Jurkat, Clone E6-1 (cell line): Measurements from ENCODE around the gene BRD9.
"Not testable (repeated sequence)": the region's sequence is repeated elsewhere in the genome, so short reads cannot be mapped to it uniquely, and the experiment has no call there.

Experiments
- DNase-seq: peaks from one replicate; pipeline ENCODE4 v3.0.0-alpha.2; 2011; ENCODE audit warnings: low read depth, low spot score
- H3K4me3 ChIP-seq: 2 replicates; pipeline ENCODE4 v1.5.1; 2011; ENCODE audit warnings: mild to moderate bottlenecking, low read length, control low read depth, moderate library complexity

The BRD9 gene

GRCh38 chr5:884345-885126, 8.1 kb downstream of the BRD9 start:
- H3K4me3 ChIP-seq = no peak overlapping the region
- no peak for DNase-seq

DNA sequence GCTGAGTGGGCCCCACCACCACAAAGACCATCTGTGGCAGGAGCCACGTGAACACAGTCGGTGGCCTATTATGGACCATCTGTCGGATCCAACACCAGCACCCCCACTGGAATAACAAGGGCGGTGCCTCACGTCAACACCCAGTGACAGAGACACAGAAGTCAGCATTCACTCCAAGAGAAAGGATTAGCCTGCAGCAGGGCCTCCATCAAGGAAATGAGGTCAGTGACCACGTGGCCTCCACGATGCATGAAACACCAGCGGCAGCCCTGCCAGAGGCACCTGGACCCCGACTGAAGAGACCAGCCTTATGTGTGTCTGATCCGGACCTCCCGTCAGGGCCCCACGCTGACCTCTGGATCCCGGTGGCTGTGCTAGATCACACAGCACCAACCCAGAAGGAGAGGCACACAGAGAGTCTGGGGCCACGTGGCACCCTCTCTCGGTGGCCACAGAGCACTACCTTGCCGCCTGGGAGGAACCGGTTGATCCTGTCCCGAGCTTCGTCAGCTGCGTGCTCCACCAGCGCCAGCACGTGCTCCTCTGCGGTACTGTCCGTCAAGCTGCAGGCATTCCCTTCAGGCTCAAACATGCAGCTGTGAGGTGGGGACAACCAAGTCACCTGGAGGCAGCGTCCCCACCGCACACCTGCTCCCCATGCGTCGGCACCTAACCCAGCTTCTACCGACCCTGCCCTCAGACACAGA, 9.0 kb downstream of the BRD9 start:
- DNase-seq = no peak
- no peak overlapping the region for H3K4me3 ChIP-seq

DNA sequence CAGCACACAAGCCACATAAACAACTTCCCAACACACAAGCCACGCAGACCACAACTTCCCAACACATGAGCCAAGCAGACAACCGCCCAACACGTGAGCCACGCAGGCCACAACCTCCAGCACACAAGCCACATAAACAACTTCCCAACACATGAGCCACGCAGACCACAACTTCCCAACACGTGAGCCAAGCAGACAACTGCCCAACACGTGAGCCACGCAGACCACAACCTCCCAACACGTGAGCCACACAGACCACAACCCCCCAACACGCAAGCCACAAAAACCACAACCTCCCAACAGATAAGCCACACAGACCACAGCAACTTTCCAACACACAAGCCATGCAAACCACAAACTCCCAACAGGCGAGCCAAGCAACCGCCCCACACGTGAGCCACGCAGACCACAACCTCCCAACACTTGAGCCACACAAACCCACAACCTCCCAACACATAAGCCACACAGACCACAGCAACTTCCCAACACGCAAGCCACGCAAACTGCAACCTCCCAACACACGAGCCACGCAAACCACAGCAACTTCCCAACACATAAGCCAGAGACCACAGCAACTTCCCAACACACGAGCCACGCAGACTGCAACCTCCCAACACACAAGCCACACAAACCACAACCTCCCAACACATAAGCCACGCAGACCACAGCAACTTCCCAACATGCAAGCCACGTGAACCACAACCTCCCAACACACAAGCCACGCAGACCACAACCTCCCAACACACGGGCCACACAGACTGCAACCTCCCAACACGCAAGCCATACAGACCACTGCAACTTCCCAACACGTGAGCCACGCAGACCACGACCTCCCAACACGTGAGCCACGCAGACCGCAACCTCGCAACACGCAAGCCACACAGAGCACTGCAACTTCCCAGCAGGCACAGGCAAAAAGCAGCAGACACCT, 10.1 kb downstream of the BRD9 start:
- peak; percentile 37 for DNase-seq
- no peak overlapping the region for H3K4me3 ChIP-seq

DNA sequence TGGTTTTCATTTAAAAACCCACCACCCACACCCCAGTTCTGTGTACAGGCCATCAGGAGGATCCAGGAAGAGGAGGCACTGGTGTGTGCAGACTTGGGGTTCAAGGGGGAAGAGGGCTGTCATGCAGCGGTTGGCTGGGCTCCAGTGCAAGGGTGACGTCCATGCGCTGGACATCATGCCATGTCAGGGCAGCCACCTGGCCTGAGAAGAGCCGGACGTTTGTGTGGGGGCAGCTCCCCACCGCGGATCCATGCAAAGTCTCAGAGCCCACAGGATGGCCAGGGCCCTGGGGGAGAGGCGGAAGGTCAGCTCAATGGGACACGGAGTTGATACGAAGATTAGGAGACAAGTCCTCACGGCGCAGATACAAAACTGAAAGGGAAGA, 11.1 kb downstream of the BRD9 start:
- H3K4me3 ChIP-seq = no peak overlapping the region
- no peak for DNase-seq

DNA sequence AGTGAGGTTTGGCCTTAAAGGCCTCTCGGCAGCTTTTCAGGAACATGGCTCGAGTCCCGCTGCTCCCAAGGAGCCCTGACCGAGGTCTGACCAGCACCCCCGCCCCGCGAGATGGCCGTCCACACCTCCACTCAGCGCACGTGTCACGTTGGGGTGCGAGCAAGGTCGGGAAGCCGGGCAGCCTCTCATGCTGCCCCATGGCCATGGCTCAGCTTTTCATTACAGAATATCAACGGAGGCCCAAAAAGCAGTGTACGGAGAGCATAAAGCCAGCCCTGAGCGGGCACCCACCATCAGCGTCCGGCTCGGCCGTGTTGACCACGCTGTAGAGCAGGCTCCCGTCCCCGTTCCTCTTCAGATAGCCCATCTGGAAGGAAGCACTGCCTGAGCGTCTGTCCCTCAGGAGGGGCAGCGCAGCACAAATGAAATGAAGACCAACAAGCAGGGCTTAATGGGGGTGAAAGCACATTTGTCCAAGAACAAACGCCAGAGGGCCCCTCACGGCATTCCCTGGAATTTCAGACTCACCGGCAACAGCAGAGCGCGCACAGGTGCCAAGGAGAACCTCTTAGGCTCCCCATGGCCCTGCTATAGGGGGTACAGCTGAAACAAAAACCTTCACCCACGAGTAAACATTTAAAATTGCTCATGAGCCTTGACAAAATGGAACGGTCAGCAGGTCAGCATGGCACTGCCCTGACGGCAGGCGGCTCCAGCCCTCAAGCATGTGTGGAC, 11.6 kb downstream of the BRD9 start:
- H3K4me3 ChIP-seq = no peak overlapping the region
- no peak for DNase-seq

DNA sequence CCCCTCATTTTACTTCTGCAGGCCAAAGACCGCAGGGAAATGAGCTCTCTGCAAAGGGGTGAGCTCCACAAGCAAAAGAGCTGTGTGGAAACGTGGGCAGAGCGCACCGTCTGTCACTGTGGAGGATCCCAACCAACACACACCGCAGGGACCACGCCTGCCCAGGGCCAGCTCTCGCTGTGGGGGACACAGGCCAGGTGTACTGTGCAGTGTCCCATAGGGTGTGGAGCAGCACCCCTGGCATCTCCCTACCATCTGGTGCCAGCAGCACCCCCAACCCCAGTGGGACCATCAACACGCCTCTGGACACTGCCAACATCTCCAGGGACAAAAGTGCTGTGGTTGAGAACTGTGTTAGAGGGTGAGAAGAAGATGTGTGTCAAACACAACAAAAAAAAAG, 13.9 kb downstream of the BRD9 start:
- H3K4me3 ChIP-seq, DNase-seq: not testable (repeated sequence)

DNA sequence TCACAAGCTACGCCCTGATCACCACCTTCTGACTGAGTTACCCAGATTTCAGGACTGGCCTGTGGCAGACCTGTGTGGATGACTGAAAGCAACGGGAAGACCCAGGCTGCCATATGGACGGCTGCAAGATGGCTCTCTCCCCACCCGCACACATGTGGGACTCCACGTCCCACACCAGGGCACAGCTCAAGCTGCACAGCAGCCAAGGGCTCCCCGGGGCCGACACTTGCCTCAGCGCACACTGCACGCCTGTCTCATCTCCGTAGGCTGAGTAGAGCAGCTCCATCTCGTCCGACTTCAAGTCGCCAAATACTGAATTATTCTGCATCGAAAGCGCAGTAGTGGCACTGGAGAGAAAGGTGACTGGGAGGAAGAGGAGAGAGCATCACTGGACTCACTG, 14.5 kb downstream of the BRD9 start:
- no peak overlapping the region for H3K4me3 ChIP-seq
- DNase-seq = no peak

GRCh38 chr5:876398-877365, 15.9 kb downstream of the BRD9 start:
- DNase-seq = no peak
- no peak overlapping the region for H3K4me3 ChIP-seq

DNA sequence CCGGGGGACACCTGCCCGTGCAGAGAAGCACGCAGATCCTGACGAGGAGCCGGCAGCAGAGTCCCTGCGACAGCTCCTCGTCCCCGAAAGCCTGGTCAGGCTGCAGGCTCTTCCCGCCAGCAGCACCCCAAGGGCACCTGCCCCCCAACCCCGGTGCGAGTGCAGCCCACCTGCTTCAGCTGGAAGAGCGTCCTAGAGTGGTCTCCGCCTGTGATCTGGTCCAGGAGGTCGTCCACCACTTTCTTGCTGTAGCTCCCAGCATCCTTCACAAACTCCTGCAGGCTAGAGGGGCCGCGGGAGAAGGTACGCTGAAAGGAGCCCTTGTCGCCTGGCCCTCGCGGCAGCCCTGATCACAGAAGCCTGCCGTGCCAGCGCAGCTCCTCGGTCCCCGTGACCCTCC, 16.7 kb downstream of the BRD9 start:
- H3K4me3 ChIP-seq = no peak overlapping the region
- no peak for DNase-seq

DNA sequence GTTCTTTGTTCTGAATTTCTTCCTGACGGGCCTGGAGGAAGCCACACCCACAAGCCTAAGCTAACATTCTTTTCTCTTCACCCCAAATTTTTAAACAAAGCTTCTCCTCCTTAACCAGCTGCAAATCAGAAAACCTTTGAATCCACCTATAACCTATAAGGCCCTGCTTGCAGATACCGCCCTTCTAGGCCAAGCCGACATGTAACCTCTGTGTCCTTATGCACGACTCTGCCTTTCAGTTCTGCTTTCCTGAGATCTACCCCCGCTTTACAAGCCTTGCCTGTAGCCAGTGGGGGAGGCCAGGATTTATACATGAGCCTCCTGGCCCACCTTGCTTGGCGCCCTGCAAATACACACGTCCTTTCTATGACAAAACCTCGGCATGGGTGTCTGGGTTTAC, 19.3 kb downstream of the BRD9 start:
- no peak for DNase-seq
- no peak overlapping the region for H3K4me3 ChIP-seq

GRCh38 chr5:872301-872700, 20.3 kb downstream of the BRD9 start:
- no peak for DNase-seq
- H3K4me3 ChIP-seq = no peak overlapping the region

DNA sequence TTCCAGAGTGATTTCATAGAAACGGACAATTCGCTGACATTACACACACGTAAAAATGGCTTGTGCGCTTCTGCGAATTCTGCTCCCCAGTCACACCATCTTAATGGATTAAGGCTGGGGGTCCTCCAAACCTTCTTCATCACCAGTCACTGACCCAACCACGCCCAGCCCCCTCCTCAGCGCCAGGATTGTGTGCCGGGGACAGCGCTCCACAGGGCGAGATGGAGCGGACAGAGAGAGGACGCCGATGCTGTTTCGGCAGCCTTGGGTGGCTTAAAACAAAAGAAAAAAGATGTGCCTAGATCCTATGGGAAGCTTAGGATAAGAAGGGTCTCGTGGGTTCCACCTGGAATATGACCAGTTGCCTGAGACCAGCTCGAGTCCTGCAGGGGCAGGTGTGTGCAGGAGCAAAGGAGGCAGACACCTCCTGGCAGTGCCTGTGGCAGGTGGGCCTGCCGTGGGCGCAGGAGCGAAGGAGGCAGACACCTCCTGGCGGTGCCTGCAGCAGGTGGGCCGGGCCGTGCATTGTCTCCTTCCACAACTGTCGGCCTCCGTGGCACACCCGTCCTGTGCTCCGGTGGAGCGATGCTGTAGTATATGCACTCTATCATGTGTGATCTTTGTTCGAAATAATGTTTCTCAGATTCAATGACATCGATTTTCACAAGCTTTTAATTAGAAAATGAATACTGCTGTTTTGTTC, 20.9 kb downstream of the BRD9 start:
- DNase-seq = no peak
- no peak overlapping the region for H3K4me3 ChIP-seq

DNA sequence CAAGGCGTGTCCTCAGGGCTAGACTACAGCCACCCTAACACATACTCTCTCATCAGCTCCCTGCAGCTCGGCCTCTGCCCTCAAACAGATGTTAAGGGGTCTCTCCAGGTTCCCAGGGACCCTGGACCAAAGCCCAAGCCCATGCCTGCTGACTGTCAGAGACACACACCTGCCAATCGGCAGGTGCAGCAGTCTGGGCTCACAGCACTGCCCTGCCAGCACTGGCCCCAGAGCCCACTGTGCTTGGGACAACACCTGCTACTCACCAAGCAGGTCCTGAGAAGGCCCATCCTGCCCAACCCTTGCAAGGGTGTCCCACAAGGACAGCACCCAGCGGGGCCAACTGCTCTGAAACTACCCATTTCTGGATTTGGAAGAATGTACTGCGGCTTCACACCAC, 21.6 kb downstream of the BRD9 start:
- H3K4me3 ChIP-seq = no peak overlapping the region
- DNase-seq = no peak

DNA sequence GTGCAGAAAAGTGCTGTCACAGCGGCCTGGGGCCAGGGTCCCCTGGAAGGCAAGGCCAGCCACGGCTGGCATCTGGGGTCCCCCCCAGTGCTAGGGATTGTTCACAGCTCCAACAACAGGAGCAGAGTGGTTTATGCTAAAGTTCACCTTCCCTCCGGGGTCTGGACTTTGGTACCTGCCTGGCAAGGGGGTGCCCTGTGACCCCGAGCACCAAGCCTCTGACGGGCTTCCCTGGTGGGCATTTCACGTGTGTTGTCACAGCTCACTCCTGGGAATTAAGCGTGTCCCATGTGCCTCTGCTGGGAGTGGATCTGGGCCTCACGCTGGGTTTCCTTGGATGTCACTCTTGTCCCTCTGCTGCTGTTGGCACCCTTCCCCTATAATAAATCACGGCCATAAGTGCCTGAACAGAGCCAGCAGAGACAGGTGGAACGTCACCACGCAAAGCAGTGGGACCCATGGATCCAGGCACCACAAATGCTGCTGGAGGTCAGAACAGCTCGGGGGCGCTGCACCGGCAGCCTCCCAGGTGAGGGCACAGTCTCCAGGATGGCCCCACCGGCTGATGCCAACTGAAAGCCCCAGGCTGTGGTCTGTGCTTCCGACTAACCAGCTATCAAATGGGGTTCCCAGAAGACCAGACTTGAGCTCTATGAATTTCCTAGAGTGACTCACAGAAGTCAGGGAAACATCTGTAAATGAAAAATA, 24.0 kb downstream of the BRD9 start:
- H3K4me3 ChIP-seq = no peak overlapping the region
- no peak for DNase-seq

- no peak for DNase-seq
- H3K4me3 ChIP-seq = no peak overlapping the region
Observed at GRCh38 chr5:867300-867870, 25.2 kb downstream of the BRD9 start.

- no peak for DNase-seq
- no peak overlapping the region for H3K4me3 ChIP-seq
Observed at GRCh38 chr5:865771-866170, 26.8 kb downstream of the BRD9 start.

- no peak for DNase-seq
- H3K4me3 ChIP-seq = no peak overlapping the region
Observed at GRCh38 chr5:865168-865521, 27.5 kb downstream of the BRD9 start.
